Left ventricle myocardium inferior (tissue), 1 donor: Measurements from ENCODE around the gene ARHGAP23. TPM values are rescaled to one million over a fixed set of nuclear protein-coding genes. Genes with fewer than 3 reads are reported as not detected.
"Not testable (repeated sequence)": the region's sequence is repeated elsewhere in the genome, so short reads cannot be mapped to it uniquely, and the experiment has no call there.

ENCODE experiments used
- DNase-seq: peaks from one replicate; pipeline ENCODE4 v3.0.0-alpha.2; 2020
- H3K27ac ChIP-seq: fragments of 200-600 bp; replicated peaks from 2 replicates; pipeline ENCODE4 v1.8.0; 2021
- H3K27me3 ChIP-seq: fragments of 200-600 bp; 2 replicates; pipeline ENCODE4 v1.8.0; 2021; ENCODE audit warnings: low read depth
- H3K36me3 ChIP-seq: fragments of 200-600 bp; 2 replicates; pipeline ENCODE4 v1.8.0; 2021
- H3K4me1 ChIP-seq: fragments of 200-600 bp; 2 replicates; pipeline ENCODE4 v1.8.0; 2021
- H3K4me3 ChIP-seq: fragments of 200-600 bp; 2 replicates; pipeline ENCODE4 v1.8.0; 2021; ENCODE audit warnings: mild to moderate bottlenecking, moderate library complexity
- H3K9me3 ChIP-seq: fragments of 200-600 bp; replicated peaks from 2 replicates; pipeline ENCODE4 v1.8.0; 2021
- CTCF ChIP-seq: fragments of 200-600 bp; IDR thresholded peaks from 2 replicates; pipeline ENCODE4 v1.8.0; 2021; ENCODE audit warnings: antibody characterized with exemption, mild to moderate bottlenecking, borderline replicate concordance
- intact Hi-C: fragments of 100-400 bp; cut with micrococcal nuclease; formaldehyde crosslinking; loops from one replicate; pipeline ENCODE4 v1.11.0; 2022
- total RNA-seq: library from RNA; stranded (reverse); fragmentation: NEBNext Ultra II Directional; extraction: Animal tissue kit (Norgen Biotek cat#: 25700); gene quantifications from one replicate; pipeline ENCODE4 v1.2.1, GENCODE V29; 2021
- donor health status: DM: no; HTN: yes; CAD: no; lungs with severe emphysema.

The ARHGAP23 gene
- total RNA-seq, 1 donor from 2014 or later, result 60.8 TPM

- Histone ChIP-seq H3K27ac (peak overlapping the region; percentile 94), H3K9me3 (no peaks in the 10 kb centered on the region), H3K27me3 (no peaks in the 10 kb centered on the region), H3K4me3 (peak overlapping the region; percentile 89), H3K36me3 (no peaks in the 10 kb centered on the region), H3K4me1 (peaks cover 95% of the 10 kb centered on the region)
- intact Hi-C loops, result no loop called here
- no peak for TF ChIP-seq CTCF
- no peak for DNase-seq
These were observed 3.3 kb downstream of the ARHGAP23 start for GRCh38 chr17:38431346-38432145.

GRCh38 chr17:38434178-38434665 is 6.0 kb downstream of the ARHGAP23 start:
- no peak for DNase-seq
- Histone ChIP-seq H3K36me3 (no peaks in the 10 kb centered on the region), H3K9me3 (no peaks in the 10 kb centered on the region), H3K4me3 (no peak overlapping the region), H3K4me1 (peaks cover 97% of the 10 kb centered on the region), H3K27me3 (no peaks in the 10 kb centered on the region), H3K27ac (peak overlapping the region; percentile 52)
- intact Hi-C loops, result no loop called here
- no peak for TF ChIP-seq CTCF

- peak overlapping the region; percentile 31 for H3K27ac ChIP-seq
- peaks cover 97% of the 10 kb centered on the region for H3K4me1 ChIP-seq
- intact Hi-C loops, result no loop called here
- H3K4me3 ChIP-seq, result no peak overlapping the region
- H3K9me3 ChIP-seq, result no peaks in the 10 kb centered on the region
- no peak for TF ChIP-seq CTCF
- H3K36me3 ChIP-seq, result no peaks in the 10 kb centered on the region
- DNase-seq, result no peak
- H3K27me3 ChIP-seq, result no peaks in the 10 kb centered on the region
These were observed 7.5 kb downstream of the ARHGAP23 start for GRCh38 chr17:38435795-38436194.

GRCh38 chr17:38436386-38436785 is 8.1 kb downstream of the ARHGAP23 start:
- H3K9me3 ChIP-seq, result no peaks in the 10 kb centered on the region
- intact Hi-C loops, result no loop called here
- no peak overlapping the region for H3K4me3 ChIP-seq
- no peaks in the 10 kb centered on the region for H3K36me3 ChIP-seq
- no peaks in the 10 kb centered on the region for H3K27me3 ChIP-seq
- peaks cover 97% of the 10 kb centered on the region for H3K4me1 ChIP-seq
- no peak for TF ChIP-seq CTCF
- H3K27ac ChIP-seq, result peak overlapping the region; percentile 31
- DNase-seq, result no peak

- H3K4me3 ChIP-seq, H3K27me3 ChIP-seq, DNase-seq, H3K36me3 ChIP-seq, intact Hi-C loops, H3K9me3 ChIP-seq, H3K27ac ChIP-seq: not testable (repeated sequence)
- H3K4me1 ChIP-seq, result peaks cover 97% of the 10 kb centered on the region
These were observed 9.0 kb downstream of the ARHGAP23 start for GRCh38 chr17:38437313-38437712.

- Histone ChIP-seq H3K27me3 (no peaks in the 10 kb centered on the region), H3K4me3 (no peak overlapping the region), H3K36me3 (no peaks in the 10 kb centered on the region), H3K27ac (peak overlapping the region; percentile 89), H3K9me3 (no peaks in the 10 kb centered on the region), H3K4me1 (peaks cover 98% of the 10 kb centered on the region)
- intact Hi-C loops, result no loop called here
- no peak for DNase-seq
- TF ChIP-seq CTCF, result no peak
These were observed 11.2 kb downstream of the ARHGAP23 start for GRCh38 chr17:38439436-38439835.
